NCI-H2029 treated with DMSO at 0.1 percent for 48 hours (cell line): Measurements from ENCODE around the gene OR5V1.
"Not testable (repeated sequence)": the region's sequence is repeated elsewhere in the genome, so short reads cannot be mapped to it uniquely, and the experiment has no call there.

Source experiments
- DNase-seq: peaks from one replicate; lab custom pipeline; 2025; lab: John Stamatoyannopoulos, UW

Gene OR5V1

GRCh38 chr6:29368765-29369164, at the start of gene OR5V1:
OR5V1 (minus strand) TSS chr6:29368865; CDS start chr6:29356195, 12,670 bp downstream.
- no peak for DNase-seq

GRCh38 chr6:29414588-29414987, 45.9 kb upstream of the OR5V1 start, which contains the start of gene OR12D1:
OR12D1 (plus strand) TSS chr6:29414928.
- DNase-seq: no peak

- DNase-seq: no peak
These were observed 35.1 kb upstream of the OR5V1 start for GRCh38 chr6:29403801-29404200.

GRCh38 chr6:29399525-29399924, 30.9 kb upstream of the OR5V1 start:
- DNase-seq: no peak

- no peak for DNase-seq
These were observed 26.7 kb upstream of the OR5V1 start, which contains the start of gene OR12D2 for GRCh38 chr6:29395331-29395730. OR12D2 (plus strand) TSS chr6:29395631; CDS start chr6:29396700, 1,069 bp downstream.

GRCh38 chr6:29388533-29388932, 19.9 kb upstream of the OR5V1 start:
- no peak for DNase-seq

- no peak for DNase-seq
These were observed 7.3 kb upstream of the OR5V1 start for GRCh38 chr6:29376003-29376402.

- no peak for DNase-seq
These were observed 6.5 kb upstream of the OR5V1 start, which contains the start of gene OR12D3 for GRCh38 chr6:29375191-29375590. OR12D3 (minus strand) TSS chr6:29375291; CDS start chr6:29375287, 4 bp downstream.

GRCh38 chr6:29355603-29356002, 13.1 kb downstream of the OR5V1 start:
- no peak for DNase-seq

- no peak for DNase-seq
These were observed 13.7 kb downstream of the OR5V1 start for GRCh38 chr6:29354980-29355379.

GRCh38 chr6:29349348-29349747, 19.3 kb downstream of the OR5V1 start:
- DNase-seq: not testable (repeated sequence)

- DNase-seq: no peak
These were observed 23.3 kb downstream of the OR5V1 start for GRCh38 chr6:29345380-29345779.

GRCh38 chr6:29336269-29336668, 32.4 kb downstream of the OR5V1 start:
- DNase-seq: no peak

- no peak for DNase-seq
These were observed 36.0 kb downstream of the OR5V1 start for GRCh38 chr6:29332676-29333075.

- DNase-seq: no peak
These were observed 42.9 kb downstream of the OR5V1 start for GRCh38 chr6:29325777-29326176.

- not testable (repeated sequence) for DNase-seq
These were observed 45.3 kb downstream of the OR5V1 start for GRCh38 chr6:29323332-29323731.

GRCh38 chr6:29319931-29320330, 48.7 kb downstream of the OR5V1 start:
- DNase-seq: no peak
